ENCODE results near the gene KCNJ8.
"Not testable (repeated sequence)": the region's sequence is repeated elsewhere in the genome, so short reads cannot be mapped to it uniquely, and the experiment has no call there.

The KCNJ8 gene

GRCh38 chr12:21782723-21783122, 8.2 kb upstream of the KCNJ8 start:
- ATAC-seq: not testable (repeated sequence)

- no peak for ATAC-seq
These were observed 6.3 kb upstream of the KCNJ8 start for GRCh38 chr12:21780786-21781185.

GRCh38 chr12:21776175-21776574, 1.7 kb upstream of the KCNJ8 start:
- ATAC-seq: no peak

- ATAC-seq: no peak
These were observed 771 bp upstream of the KCNJ8 start for GRCh38 chr12:21775133-21775820.

GRCh38 chr12:21773806-21774205, 700 bp downstream of the KCNJ8 start:
- ATAC-seq: no peak

GRCh38 chr12:21773263-21773741, 1.2 kb downstream of the KCNJ8 start:
- no peak for ATAC-seq

- ATAC-seq: no peak
These were observed 3.2 kb downstream of the KCNJ8 start for GRCh38 chr12:21771311-21771710.

- no peak for ATAC-seq
These were observed 5.2 kb downstream of the KCNJ8 start for GRCh38 chr12:21769307-21769706.

GRCh38 chr12:21766403-21766802, 8.1 kb downstream of the KCNJ8 start:
- no peak for ATAC-seq

GRCh38 chr12:21764950-21765349, 9.6 kb downstream of the KCNJ8 start:
- no peak for ATAC-seq

- no peak for ATAC-seq
These were observed 10.4 kb downstream of the KCNJ8 start for GRCh38 chr12:21764065-21764464.

- no peak for ATAC-seq
These were observed 11.0 kb downstream of the KCNJ8 start for GRCh38 chr12:21763531-21763930.

GRCh38 chr12:21759737-21760136, 14.8 kb downstream of the KCNJ8 start:
- no peak for ATAC-seq

- ATAC-seq: no peak
These were observed 16.8 kb downstream of the KCNJ8 start for GRCh38 chr12:21757735-21758134.

- no peak for ATAC-seq
These were observed 17.8 kb downstream of the KCNJ8 start for GRCh38 chr12:21756699-21757098.

GRCh38 chr12:21751517-21751916, 23.0 kb downstream of the KCNJ8 start:
- no peak for ATAC-seq

GRCh38 chr12:21745258-21745657, 29.2 kb downstream of the KCNJ8 start:
- ATAC-seq: no peak

- ATAC-seq: no peak
These were observed 43.4 kb downstream of the KCNJ8 start for GRCh38 chr12:21731144-21731543.

- ATAC-seq: no peak
These were observed 48.8 kb downstream of the KCNJ8 start for GRCh38 chr12:21725731-21726130.

GRCh38 chr12:21718944-21719650, 55.4 kb downstream of the KCNJ8 start:
- ATAC-seq: no peak

- no peak for ATAC-seq
These were observed 56.1 kb downstream of the KCNJ8 start for GRCh38 chr12:21718403-21718802.

GRCh38 chr12:21717767-21718166, 56.7 kb downstream of the KCNJ8 start:
- ATAC-seq: no peak

GRCh38 chr12:21715386-21715785, 59.1 kb downstream of the KCNJ8 start:
- ATAC-seq: no peak

All from activated CD4-positive, CD25-positive, alpha-beta regulatory T cell treated with anti-CD3 and anti-CD28 coated beads, Interleukin-2, amount 50 U/mL, for 24 hours (primary cell).